Ascending aorta (tissue), 2 donors: ENCODE measurements around the gene GALT. TPM values are rescaled to one million over a fixed set of nuclear protein-coding genes. Genes with fewer than 3 reads are reported as not detected.

Experiments
- DNase-seq, 2 donors: peaks; one replicate each; pipeline ENCODE4 v3.0.0-alpha.2; 2019; ENCODE audit warnings: low spot score in 2 of 2
- H3K27ac ChIP-seq, 2 donors: fragments of 200-600 bp; sonication (generic); one replicate each; pipeline ENCODE4 v1.5.1; 2016 to 2017; ENCODE audit warnings: mild to moderate bottlenecking in 1 of 2
- H3K27me3 ChIP-seq: fragments of 200-600 bp; sonication (generic); one replicate; pipeline ENCODE4 v1.5.1; 2017
- H3K36me3 ChIP-seq, 2 donors: fragments of 200-600 bp; sonication (generic); one replicate each; pipeline ENCODE4 v1.5.1; 2016
- H3K4me1 ChIP-seq, 2 donors: fragments of 200-600 bp; sonication (generic); one replicate each; pipeline ENCODE4 v1.5.1; 2016 to 2017; ENCODE audit warnings: mild to moderate bottlenecking in 1 of 2
- H3K4me3 ChIP-seq, 2 donors: fragments of 200-600 bp; sonication (generic); one replicate each; pipeline ENCODE4 v1.5.1; 2016 to 2017; ENCODE audit warnings: mild to moderate bottlenecking in 1 of 2
- H3K9me3 ChIP-seq, 2 donors: fragments of 200-600 bp; sonication (generic); one replicate each; pipeline ENCODE4 v1.5.1; 2016
- CTCF ChIP-seq, 3 experiments: fragments of 200-600 bp in 2 of 3; fragments of 450-650 bp in 1 of 3; sonication (generic) in 2 of 3; IDR thresholded peaks; one replicate each; pipeline ENCODE4 v1.5.1; 2016 to 2019; ENCODE audit warnings: antibody characterized with exemption in 3 of 3, mild to moderate bottlenecking in 1 of 3, moderate library complexity in 1 of 3
- intact Hi-C: fragments of 100-400 bp; cut with DNase I; formaldehyde crosslinking; loops from one replicate; pipeline ENCODE4 v1.15.1; 2023
- total RNA-seq: library from RNA; depleted of rRNA; stranded (reverse); fragments of >200 nt; gene quantifications from one replicate; pipeline ENCODE4 v1.1.0, GENCODE V29; 2016

The GALT gene
- total RNA-seq, 1 donor from 2014 or later, result 28.3 TPM

GRCh38 chr9:34644766-34645314, 1.6 kb upstream of the GALT start:
- Histone ChIP-seq H3K27me3 (no peaks in the 10 kb centered on the region), H3K4me1 (peaks cover 17 to 21% of the 10 kb centered on the region in 2 donors), H3K4me3 (no peak overlapping the region), H3K36me3 (peaks cover 17 to 18% of the 10 kb centered on the region in 2 donors), H3K9me3 (no peaks in the 10 kb centered on the region), H3K27ac (no peak overlapping the region)
- DNase-seq, result no peak
- no peak for TF ChIP-seq CTCF (IDR thresholded peaks at IDR 0.05)
- intact Hi-C loops, result loop anchor here (5.0 kb wide), 1 partner anchor 517 kb away; the partner anchor contains the start of gene UNC13B

GRCh38 chr9:34647084-34647403, 569 bp downstream of the GALT start:
- Histone ChIP-seq H3K9me3 (no peaks in the 10 kb centered on the region), H3K27ac (peak overlapping the region; percentile 80 to 83), H3K4me1 (peaks cover 17 to 32% of the 10 kb centered on the region in 2 donors), H3K4me3 (peak overlapping the region; percentile 69 to 80), H3K27me3 (no peaks in the 10 kb centered on the region), H3K36me3 (peaks cover 17 to 21% of the 10 kb centered on the region in 2 donors)
- TF ChIP-seq CTCF (IDR thresholded peaks at IDR 0.05), result no peak
- no peak for DNase-seq
- intact Hi-C loops, result loop anchor here (2.0 to 5.0 kb wide), 3 partner anchors 18 to 515 kb away; partner anchors contain the start of genes DCTN3 and UNC13B

- peak overlapping the region; percentile 69 to 80 for H3K4me3 ChIP-seq
- peak overlapping the region; percentile 80 to 83 for H3K27ac ChIP-seq
- DNase-seq, result no peak
- H3K36me3 ChIP-seq, result peaks cover 17 to 21% of the 10 kb centered on the region in 2 donors
- no peak for TF ChIP-seq CTCF (IDR thresholded peaks at IDR 0.05)
- no peaks in the 10 kb centered on the region for H3K9me3 ChIP-seq
- H3K27me3 ChIP-seq, result no peaks in the 10 kb centered on the region
- intact Hi-C loops, result loop anchor here (2.0 to 5.0 kb wide), 3 partner anchors 17 to 515 kb away; partner anchors contain the start of genes DCTN3 and UNC13B
- peaks cover 20 to 37% of the 10 kb centered on the region in 2 donors for H3K4me1 ChIP-seq
These were observed 1.2 kb downstream of the GALT start for GRCh38 chr9:34647651-34648050.

- intact Hi-C loops, result loop anchor here (5.0 kb wide), 1 partner anchor 514 kb away; the partner anchor contains the start of gene UNC13B
- Histone ChIP-seq H3K4me3 (no peak overlapping the region), H3K27me3 (no peaks in the 10 kb centered on the region), H3K4me1 (peaks cover 30 to 47% of the 10 kb centered on the region in 2 donors), H3K36me3 (peaks cover 17 to 21% of the 10 kb centered on the region in 2 donors), H3K9me3 (no peaks in the 10 kb centered on the region), H3K27ac (peak overlapping the region in 1 of 2 donors; percentile 83)
- DNase-seq, result no peak
- no peak for TF ChIP-seq CTCF (IDR thresholded peaks at IDR 0.05)
These were observed 2.2 kb downstream of the GALT start for GRCh38 chr9:34648673-34649072.

GRCh38 chr9:34650816-34651215, 4.3 kb downstream of the GALT start:
- Histone ChIP-seq H3K4me3 (no peak overlapping the region), H3K27ac (peak overlapping the region; percentile 89 to 96), H3K27me3 (no peaks in the 10 kb centered on the region), H3K4me1 (peaks cover 39 to 69% of the 10 kb centered on the region in 2 donors), H3K36me3 (peaks cover 17 to 21% of the 10 kb centered on the region in 2 donors), H3K9me3 (no peaks in the 10 kb centered on the region)
- intact Hi-C loops, result loop anchor here (5.0 to 10.0 kb wide), 2 partner anchors 341 to 424 kb away; partner anchors contain the start of genes FANCG and VCP
- no peak for TF ChIP-seq CTCF (IDR thresholded peaks at IDR 0.05)
- no peak for DNase-seq
